Measurements from ENCODE around the gene WWC2.
"Not testable (repeated sequence)": the region's sequence is repeated elsewhere in the genome, so short reads cannot be mapped to it uniquely, and the experiment has no call there.

WWC2 gene

GRCh38 chr4:183149616-183150539 lies 50.8 kb downstream of the WWC2 start:
- Histone ChIP-seq H4K20me1 (no peaks in the 10 kb centered on the region), H3K27ac (no peak overlapping the region), H3K4me3 (no peak overlapping the region), H3K27me3 (no peaks in the 10 kb centered on the region), H3K36me3 (no peaks in the 10 kb centered on the region), H3K9ac (no peak overlapping the region), H3K4me2 (no peak overlapping the region), H3K4me1 (no peaks in the 10 kb centered on the region), H3K9me3 (no peaks in the 10 kb centered on the region)
- TF ChIP-seq Cebpa-rat (IDR thresholded peaks at IDR 0.05): no peak

- H3K9ac ChIP-seq, H3K27me3 ChIP-seq, H3K4me1 ChIP-seq, H4K20me1 ChIP-seq, H3K4me3 ChIP-seq, H3K27ac ChIP-seq, H3K4me2 ChIP-seq, H3K9me3 ChIP-seq, H3K36me3 ChIP-seq: not testable (repeated sequence)
Measured at GRCh38 chr4:183150664-183151063, 51.6 kb downstream of the WWC2 start.

- not testable (repeated sequence) for H3K4me2 ChIP-seq, H4K20me1 ChIP-seq, H3K4me1 ChIP-seq, H3K4me3 ChIP-seq, H3K9ac ChIP-seq, H3K9me3 ChIP-seq, H3K27me3 ChIP-seq, H3K36me3 ChIP-seq, H3K27ac ChIP-seq
Measured at GRCh38 chr4:183152232-183152631, 53.2 kb downstream of the WWC2 start.

GRCh38 chr4:183153190-183153916 lies 54.3 kb downstream of the WWC2 start:
- TF ChIP-seq Cebpa-rat (IDR thresholded peaks at IDR 0.05): no peak
- Histone ChIP-seq H4K20me1 (no peaks in the 10 kb centered on the region), H3K27me3 (no peaks in the 10 kb centered on the region), H3K36me3 (no peaks in the 10 kb centered on the region), H3K9ac (no peak overlapping the region), H3K9me3 (no peaks in the 10 kb centered on the region), H3K4me2 (no peak overlapping the region), H3K4me1 (no peaks in the 10 kb centered on the region), H3K4me3 (no peak overlapping the region), H3K27ac (no peak overlapping the region)

- Histone ChIP-seq H3K4me1 (no peaks in the 10 kb centered on the region), H3K36me3 (no peaks in the 10 kb centered on the region), H3K4me2 (no peak overlapping the region), H3K4me3 (no peak overlapping the region), H3K9me3 (no peaks in the 10 kb centered on the region), H3K9ac (no peak overlapping the region), H3K27ac (no peak overlapping the region), H4K20me1 (no peaks in the 10 kb centered on the region), H3K27me3 (no peaks in the 10 kb centered on the region)
- no peak for TF ChIP-seq Cebpa-rat (IDR thresholded peaks at IDR 0.05)
Measured at GRCh38 chr4:183154701-183155391, 55.8 kb downstream of the WWC2 start.

- Histone ChIP-seq H3K9me3 (no peaks in the 10 kb centered on the region), H3K4me2 (no peak overlapping the region), H3K27me3 (no peaks in the 10 kb centered on the region), H3K4me3 (no peak overlapping the region), H3K36me3 (no peaks in the 10 kb centered on the region), H3K9ac (no peak overlapping the region), H3K27ac (no peak overlapping the region), H4K20me1 (no peaks in the 10 kb centered on the region), H3K4me1 (no peaks in the 10 kb centered on the region)
- no peak for TF ChIP-seq Cebpa-rat (IDR thresholded peaks at IDR 0.05)
Measured at GRCh38 chr4:183155450-183156184, 56.6 kb downstream of the WWC2 start.

- Histone ChIP-seq H3K27ac (no peak overlapping the region), H3K9ac (no peak overlapping the region), H3K4me2 (no peak overlapping the region), H3K4me3 (no peak overlapping the region), H3K9me3 (no peaks in the 10 kb centered on the region), H3K36me3 (no peaks in the 10 kb centered on the region), H3K27me3 (no peaks in the 10 kb centered on the region), H4K20me1 (no peaks in the 10 kb centered on the region), H3K4me1 (no peaks in the 10 kb centered on the region)
- no peak for TF ChIP-seq Cebpa-rat (IDR thresholded peaks at IDR 0.05)
Measured at GRCh38 chr4:183157215-183157614, 58.2 kb downstream of the WWC2 start.

- Histone ChIP-seq H3K27ac (no peak overlapping the region), H3K9ac (no peak overlapping the region), H4K20me1 (no peaks in the 10 kb centered on the region), H3K36me3 (no peaks in the 10 kb centered on the region), H3K4me1 (no peaks in the 10 kb centered on the region), H3K4me3 (no peak overlapping the region), H3K9me3 (no peaks in the 10 kb centered on the region), H3K4me2 (no peak overlapping the region), H3K27me3 (no peaks in the 10 kb centered on the region)
- TF ChIP-seq Cebpa-rat (IDR thresholded peaks at IDR 0.05): no peak
Measured at GRCh38 chr4:183158062-183158461, 59.0 kb downstream of the WWC2 start.

GRCh38 chr4:183161630-183162029 lies 62.6 kb downstream of the WWC2 start:
- no peaks in the 10 kb centered on the region for H3K27me3 ChIP-seq
- no peak overlapping the region for H3K9ac ChIP-seq
- peaks cover 16% of the 10 kb centered on the region for H3K4me1 ChIP-seq
- H3K4me2 ChIP-seq: no peak overlapping the region
- no peaks in the 10 kb centered on the region for H3K36me3 ChIP-seq
- TF ChIP-seq Cebpa-rat (IDR thresholded peaks at IDR 0.05): no peak
- H3K9me3 ChIP-seq: no peaks in the 10 kb centered on the region
- no peak overlapping the region for H3K27ac ChIP-seq
- no peak overlapping the region for H3K4me3 ChIP-seq
- no peaks in the 10 kb centered on the region for H4K20me1 ChIP-seq
